PFSK-1 (cell line): ENCODE measurements around the gene FOXF2.

Experiments used
- POLR2AphosphoS5 ChIP-seq: IDR thresholded peaks from 2 replicates; pipeline ENCODE4 v1.6.1; 2012; ENCODE audit warnings: low read depth, mild to moderate bottlenecking, control low read depth, low read length, moderate library complexity
- SIN3A ChIP-seq: IDR thresholded peaks from 2 replicates; pipeline ENCODE4 v1.6.1; 2012; ENCODE audit warnings: mild to moderate bottlenecking, low read length, moderate library complexity, borderline replicate concordance; ENCODE audit not compliant: insufficient read depth
- TAF1 ChIP-seq: IDR thresholded peaks from 2 replicates; pipeline ENCODE4 v1.6.1; 2012; ENCODE audit warnings: low read length, control low read depth, borderline replicate concordance; ENCODE audit not compliant: insufficient read depth

DNA sequence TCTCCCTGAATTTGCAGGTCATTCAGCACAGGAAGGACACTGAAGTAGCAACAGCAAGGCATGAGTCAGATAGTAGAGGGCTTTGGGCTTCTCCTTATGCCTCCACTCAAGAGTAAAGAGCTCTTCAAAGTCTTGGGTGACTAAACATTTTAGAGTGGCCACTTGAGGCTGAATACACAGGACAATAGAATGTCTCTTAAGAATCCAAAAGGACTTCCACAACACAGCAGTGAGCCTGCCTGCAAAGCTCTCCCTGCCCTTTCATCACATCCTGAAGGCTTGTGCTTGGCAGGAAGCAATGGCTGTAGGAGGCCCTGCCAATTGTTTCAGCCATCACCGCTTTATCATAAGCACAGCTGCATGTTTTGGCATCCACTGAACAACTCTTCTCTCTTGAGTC, 40.7 kb upstream of the FOXF2 start:
- TF ChIP-seq POLR2AphosphoS5 (no peak), TAF1 (no peak), SIN3A (no peak)
